WERI-Rb-1 (cell line): ENCODE measurements around the gene SPATS1.
"Not testable (repeated sequence)": the region's sequence is repeated elsewhere in the genome, so short reads cannot be mapped to it uniquely, and the experiment has no call there.

Experiments
- DNase-seq: peaks from one replicate; pipeline ENCODE4 v3.0.0-alpha.2; 2020
- H3K27ac ChIP-seq: fragments of 250-450 bp; sonication (Bioruptor Pico); 2 replicates; pipeline ENCODE4 v1.5.1; 2020; ENCODE audit warnings: mild to moderate bottlenecking, moderate library complexity
- H3K27me3 ChIP-seq: fragments of 250-450 bp; sonication (Bioruptor Pico); 2 replicates; pipeline ENCODE4 v1.5.1; 2021; ENCODE audit warnings: mild to moderate bottlenecking, low read depth, moderate library complexity; ENCODE audit not compliant: insufficient read depth, severe bottlenecking
- H3K36me3 ChIP-seq: fragments of 250-450 bp; sonication (Bioruptor Pico); 2 replicates; pipeline ENCODE4 v1.5.1; 2020; ENCODE audit warnings: mild to moderate bottlenecking, moderate library complexity
- H3K4me3 ChIP-seq: 2 replicates; pipeline ENCODE4 v1.5.1; 2011; ENCODE audit warnings: low read depth, mild to moderate bottlenecking, control low read depth, low read length
- H3K9me3 ChIP-seq: fragments of 250-450 bp; sonication (Bioruptor Pico); 2 replicates; pipeline ENCODE4 v1.5.1; 2021; ENCODE audit warnings: mild to moderate bottlenecking, moderate library complexity; ENCODE audit not compliant: severe bottlenecking
- TF ChIP-seq, protein P1 (sequence below): IDR thresholded peaks from 2 replicates; pipeline ENCODE4 v1.5.1; 2011; ENCODE audit warnings: low read depth, mild to moderate bottlenecking, control low read depth, inconsistent platforms, low read length

The SPATS1 gene

DNA sequence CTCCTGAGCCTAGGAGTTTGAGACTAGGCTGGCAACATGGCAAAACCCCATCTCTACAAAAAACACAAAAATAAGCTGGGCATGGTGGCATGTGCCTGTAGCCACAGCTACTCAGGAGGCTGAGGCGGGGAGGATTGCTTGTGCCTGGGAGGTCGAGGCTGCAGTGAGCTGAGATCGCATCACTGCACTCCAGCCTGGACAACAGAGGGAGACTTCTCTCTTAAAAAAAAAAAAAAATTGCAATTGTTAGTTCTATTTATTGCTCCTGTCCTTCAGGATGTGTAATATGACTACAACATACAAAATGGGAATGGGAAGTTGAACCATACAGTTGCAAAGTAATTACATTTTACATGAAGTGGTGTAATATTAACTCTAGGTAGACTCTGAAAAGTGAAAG lies 21.2 kb upstream of the SPATS1 start:
- H3K4me3 ChIP-seq, result no peak overlapping the region
- DNase-seq, result no peak
- H3K36me3 ChIP-seq, result no peaks in the 10 kb centered on the region
- no peaks in the 10 kb centered on the region for H3K27me3 ChIP-seq
- H3K9me3 ChIP-seq, result no peaks in the 10 kb centered on the region
- no peak overlapping the region for H3K27ac ChIP-seq
- TF ChIP-seq, protein P1, sequence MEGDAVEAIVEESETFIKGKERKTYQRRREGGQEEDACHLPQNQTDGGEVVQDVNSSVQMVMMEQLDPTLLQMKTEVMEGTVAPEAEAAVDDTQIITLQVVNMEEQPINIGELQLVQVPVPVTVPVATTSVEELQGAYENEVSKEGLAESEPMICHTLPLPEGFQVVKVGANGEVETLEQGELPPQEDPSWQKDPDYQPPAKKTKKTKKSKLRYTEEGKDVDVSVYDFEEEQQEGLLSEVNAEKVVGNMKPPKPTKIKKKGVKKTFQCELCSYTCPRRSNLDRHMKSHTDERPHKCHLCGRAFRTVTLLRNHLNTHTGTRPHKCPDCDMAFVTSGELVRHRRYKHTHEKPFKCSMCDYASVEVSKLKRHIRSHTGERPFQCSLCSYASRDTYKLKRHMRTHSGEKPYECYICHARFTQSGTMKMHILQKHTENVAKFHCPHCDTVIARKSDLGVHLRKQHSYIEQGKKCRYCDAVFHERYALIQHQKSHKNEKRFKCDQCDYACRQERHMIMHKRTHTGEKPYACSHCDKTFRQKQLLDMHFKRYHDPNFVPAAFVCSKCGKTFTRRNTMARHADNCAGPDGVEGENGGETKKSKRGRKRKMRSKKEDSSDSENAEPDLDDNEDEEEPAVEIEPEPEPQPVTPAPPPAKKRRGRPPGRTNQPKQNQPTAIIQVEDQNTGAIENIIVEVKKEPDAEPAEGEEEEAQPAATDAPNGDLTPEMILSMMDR, result no peak

DNA sequence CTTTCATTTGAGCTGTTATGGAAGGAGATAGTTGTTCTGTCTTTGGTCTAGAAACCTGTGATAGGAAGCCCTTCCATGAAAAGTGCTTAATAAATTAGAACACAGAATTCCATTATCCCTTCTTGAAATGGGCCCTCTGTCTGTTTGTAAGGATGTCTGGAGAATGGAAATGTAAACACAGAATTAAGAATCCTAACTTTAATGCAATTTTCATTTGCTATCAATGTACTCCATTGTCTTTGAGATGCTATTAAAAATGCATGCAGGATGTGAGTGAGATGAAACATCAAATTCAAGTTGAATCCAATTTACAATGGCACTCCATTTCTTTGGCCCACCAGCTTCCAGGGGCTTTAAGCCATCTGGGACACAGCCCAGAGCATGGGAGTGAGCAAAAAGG lies 15.4 kb upstream of the SPATS1 start:
- TF ChIP-seq, protein P1, result no peak
- no peak overlapping the region for H3K27ac ChIP-seq
- H3K27me3 ChIP-seq, result no peaks in the 10 kb centered on the region
- H3K4me3 ChIP-seq, result no peak overlapping the region
- no peak for DNase-seq
- no peaks in the 10 kb centered on the region for H3K36me3 ChIP-seq
- no peaks in the 10 kb centered on the region for H3K9me3 ChIP-seq

DNA sequence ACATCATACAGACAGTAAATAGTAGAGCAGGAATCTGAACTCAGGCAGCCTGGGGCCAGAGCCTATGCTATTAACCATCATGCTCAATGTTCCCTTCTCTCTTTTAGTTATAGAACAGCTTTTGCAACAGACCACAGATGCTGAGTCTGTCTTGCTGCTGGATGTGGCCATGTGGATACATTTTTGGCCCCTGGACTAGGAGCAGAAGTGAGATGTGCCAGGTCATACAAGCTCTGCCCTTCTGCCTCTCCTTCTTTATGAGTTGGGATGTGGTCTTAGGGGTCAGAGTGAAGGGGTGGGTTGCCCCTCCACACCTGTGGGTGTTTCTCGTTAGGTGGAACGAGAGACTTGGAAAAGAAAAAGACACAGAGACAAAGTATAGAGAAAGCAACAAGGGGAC lies 14.7 kb upstream of the SPATS1 start:
- DNase-seq, result no peak
- Histone ChIP-seq H3K9me3 (no peaks in the 10 kb centered on the region), H3K4me3 (no peak overlapping the region), H3K36me3 (no peaks in the 10 kb centered on the region), H3K27me3 (no peaks in the 10 kb centered on the region), H3K27ac (peak overlapping the region; percentile 46)
- TF ChIP-seq, protein P1, result no peak

DNA sequence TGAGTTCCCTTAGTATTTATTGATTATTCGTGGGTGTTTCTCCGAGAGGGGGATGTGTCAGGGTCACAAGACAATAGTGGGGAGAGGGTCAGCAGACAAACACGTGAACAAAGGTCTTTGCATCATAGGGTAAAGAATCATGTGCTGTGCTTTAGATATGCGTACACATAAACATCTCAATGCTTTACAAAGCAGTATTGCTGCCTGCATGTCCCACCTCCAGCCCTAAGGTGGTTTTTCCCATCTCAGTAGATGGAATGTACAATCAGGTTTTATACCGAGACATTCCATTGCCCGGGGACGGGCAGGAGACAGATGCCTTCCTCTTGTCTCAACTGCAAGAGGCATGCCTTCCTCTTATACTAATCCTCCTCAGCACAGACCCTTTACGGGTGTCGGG lies 14.2 kb upstream of the SPATS1 start:
- not testable (repeated sequence) for H3K4me3 ChIP-seq, H3K36me3 ChIP-seq, H3K27me3 ChIP-seq, H3K9me3 ChIP-seq, DNase-seq
- H3K27ac ChIP-seq, result peak overlapping the region; percentile 46

DNA sequence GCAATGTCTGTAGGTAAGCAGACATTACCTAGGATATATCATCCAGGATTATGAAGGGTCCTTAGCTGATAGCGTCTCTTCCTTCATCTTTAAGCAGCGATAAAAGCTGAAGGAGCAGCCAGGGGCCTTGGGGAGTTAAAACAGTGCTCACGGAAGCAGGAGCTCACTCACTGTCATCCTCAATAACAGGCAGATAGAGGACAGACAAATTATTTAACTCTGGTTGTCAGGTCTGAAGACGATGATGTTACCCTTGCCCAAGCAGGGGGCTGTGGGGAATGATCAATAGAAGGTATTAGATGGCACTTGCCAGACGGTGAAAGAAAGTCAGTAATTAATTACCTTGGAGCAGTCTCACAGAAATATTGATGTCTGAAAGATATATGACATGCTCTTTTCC lies 12.6 kb upstream of the SPATS1 start:
- Histone ChIP-seq H3K27ac (no peak overlapping the region), H3K9me3 (no peaks in the 10 kb centered on the region), H3K4me3 (no peak overlapping the region), H3K27me3 (no peaks in the 10 kb centered on the region), H3K36me3 (no peaks in the 10 kb centered on the region)
- DNase-seq, result no peak
- TF ChIP-seq, protein P1, result no peak

DNA sequence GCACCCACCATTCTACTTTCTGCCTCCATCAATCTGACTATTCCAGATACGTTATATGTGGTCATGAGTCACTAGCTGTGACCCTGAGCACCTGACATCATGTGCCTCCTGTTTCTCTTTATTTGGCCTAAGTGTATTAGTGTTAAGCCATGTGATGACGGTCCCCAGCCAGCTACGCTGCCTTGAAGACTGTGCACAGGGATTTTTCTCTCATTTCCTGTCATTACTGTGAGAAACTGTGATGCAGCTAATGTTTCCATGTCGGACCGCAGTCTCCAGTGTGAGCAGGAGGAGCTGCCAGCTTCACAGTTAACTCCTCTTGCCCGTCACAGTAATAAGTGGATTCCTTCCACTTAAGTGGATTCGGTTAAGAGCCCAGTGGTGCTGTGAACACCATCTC lies 9.9 kb upstream of the SPATS1 start:
- H3K27me3 ChIP-seq, result no peaks in the 10 kb centered on the region
- no peaks in the 10 kb centered on the region for H3K9me3 ChIP-seq
- TF ChIP-seq, protein P1, result no peak
- no peaks in the 10 kb centered on the region for H3K36me3 ChIP-seq
- H3K4me3 ChIP-seq, result no peak overlapping the region
- no peak for DNase-seq
- peak overlapping the region; percentile 36 for H3K27ac ChIP-seq
